Neutrophil (primary cell): ENCODE data around the gene LMBRD1.

ENCODE experiments used
- H3K27ac ChIP-seq: fragments of 200-600 bp; sonication (generic); 2 replicates; pipeline ENCODE4 v1.5.1; 2016; ENCODE audit warnings: mild to moderate bottlenecking, moderate library complexity
- H3K27me3 ChIP-seq: fragments of 200-600 bp; sonication (generic); 2 replicates; pipeline ENCODE4 v1.6.0; 2016; ENCODE audit warnings: mild to moderate bottlenecking
- H3K36me3 ChIP-seq: fragments of 200-600 bp; sonication (generic); 2 replicates; pipeline ENCODE4 v1.5.1; 2017
- H3K4me1 ChIP-seq, 2 experiments: fragments of 200-600 bp in 1 of 2; sonication (generic) in 1 of 2; 1 replicate in 1 of 2; 2 replicates in 1 of 2; pipeline versions ENCODE4 v1.5.1 to v1.6.1; 2013 to 2016; ENCODE audit warnings: low read depth in 1 of 2, low read length in 1 of 2, mild to moderate bottlenecking in 1 of 2, moderate library complexity in 1 of 2; ENCODE audit not compliant: control insufficient read depth in 1 of 2, insufficient read depth in 1 of 2
- H3K4me3 ChIP-seq, 2 experiments: fragments of 200-600 bp in 1 of 2; sonication (generic) in 1 of 2; 1 replicate in 1 of 2; 2 replicates in 1 of 2; pipeline ENCODE4 v1.5.1; 2013 to 2016; ENCODE audit warnings: low read depth in 1 of 2, low read length in 1 of 2, mild to moderate bottlenecking in 1 of 2, moderate library complexity in 1 of 2
- H3K9me3 ChIP-seq: fragments of 200-600 bp; sonication (generic); 2 replicates; pipeline ENCODE4 v1.5.1; 2016
- CTCF ChIP-seq: fragments of 200-600 bp; sonication (generic); IDR thresholded peaks from 2 replicates; pipeline ENCODE4 v1.5.1; 2016; ENCODE audit warnings: antibody characterized with exemption

LMBRD1 gene

GRCh38 chr6:69775941-69776340, 20.9 kb downstream of the LMBRD1 start:
- Histone ChIP-seq H3K27me3 (no peaks in the 10 kb centered on the region), H3K27ac (no peak overlapping the region), H3K9me3 (no peaks in the 10 kb centered on the region), H3K4me3 (no peak overlapping the region), H3K4me1 (no peaks in the 10 kb centered on the region), H3K36me3 (peaks cover 21% of the 10 kb centered on the region)
- no peak for TF ChIP-seq CTCF

- no peak overlapping the region for H3K27ac ChIP-seq
- H3K4me3 ChIP-seq: no peak overlapping the region
- H3K9me3 ChIP-seq: no peaks in the 10 kb centered on the region
- no peak for TF ChIP-seq CTCF
- no peaks in the 10 kb centered on the region for H3K4me1 ChIP-seq
- no peaks in the 10 kb centered on the region for H3K27me3 ChIP-seq
- peaks cover 23% of the 10 kb centered on the region for H3K36me3 ChIP-seq
Measured at GRCh38 chr6:69775585-69775849, 21.3 kb downstream of the LMBRD1 start.

- no peak overlapping the region for H3K4me3 ChIP-seq
- no peak overlapping the region for H3K27ac ChIP-seq
- H3K36me3 ChIP-seq: peaks cover 18% of the 10 kb centered on the region
- H3K9me3 ChIP-seq: no peaks in the 10 kb centered on the region
- no peak for TF ChIP-seq CTCF
- no peaks in the 10 kb centered on the region for H3K27me3 ChIP-seq
- no peaks in the 10 kb centered on the region for H3K4me1 ChIP-seq
Measured at GRCh38 chr6:69774740-69775584, 21.8 kb downstream of the LMBRD1 start.

- H3K4me3 ChIP-seq: no peak overlapping the region
- H3K27ac ChIP-seq: no peak overlapping the region
- peaks cover 18% of the 10 kb centered on the region for H3K36me3 ChIP-seq
- H3K4me1 ChIP-seq: no peaks in the 10 kb centered on the region
- no peak for TF ChIP-seq CTCF
- H3K27me3 ChIP-seq: no peaks in the 10 kb centered on the region
- no peaks in the 10 kb centered on the region for H3K9me3 ChIP-seq
Measured at GRCh38 chr6:69771158-69771906, 25.5 kb downstream of the LMBRD1 start.

- Histone ChIP-seq H3K27ac (no peak overlapping the region), H3K4me1 (no peaks in the 10 kb centered on the region), H3K9me3 (no peaks in the 10 kb centered on the region), H3K4me3 (no peak overlapping the region), H3K36me3 (peaks cover 12% of the 10 kb centered on the region), H3K27me3 (no peaks in the 10 kb centered on the region)
- no peak for TF ChIP-seq CTCF
Measured at GRCh38 chr6:69768664-69769063, 28.1 kb downstream of the LMBRD1 start.
